Measurements from ENCODE around the gene NFIX. TPM values are rescaled to one million over a fixed set of nuclear protein-coding genes. Genes with fewer than 3 reads are reported as not detected.
A peak's percentile ranks its signal among the peaks of the same experiment; 100 is the strongest.

NFIX gene
- total and polyA plus RNA-seq, 2 of the 13 experiments (the other 11 are each of a cell fraction or from before 2014, with no cell fraction given): 3.4 to 5.4 TPM

DNA sequence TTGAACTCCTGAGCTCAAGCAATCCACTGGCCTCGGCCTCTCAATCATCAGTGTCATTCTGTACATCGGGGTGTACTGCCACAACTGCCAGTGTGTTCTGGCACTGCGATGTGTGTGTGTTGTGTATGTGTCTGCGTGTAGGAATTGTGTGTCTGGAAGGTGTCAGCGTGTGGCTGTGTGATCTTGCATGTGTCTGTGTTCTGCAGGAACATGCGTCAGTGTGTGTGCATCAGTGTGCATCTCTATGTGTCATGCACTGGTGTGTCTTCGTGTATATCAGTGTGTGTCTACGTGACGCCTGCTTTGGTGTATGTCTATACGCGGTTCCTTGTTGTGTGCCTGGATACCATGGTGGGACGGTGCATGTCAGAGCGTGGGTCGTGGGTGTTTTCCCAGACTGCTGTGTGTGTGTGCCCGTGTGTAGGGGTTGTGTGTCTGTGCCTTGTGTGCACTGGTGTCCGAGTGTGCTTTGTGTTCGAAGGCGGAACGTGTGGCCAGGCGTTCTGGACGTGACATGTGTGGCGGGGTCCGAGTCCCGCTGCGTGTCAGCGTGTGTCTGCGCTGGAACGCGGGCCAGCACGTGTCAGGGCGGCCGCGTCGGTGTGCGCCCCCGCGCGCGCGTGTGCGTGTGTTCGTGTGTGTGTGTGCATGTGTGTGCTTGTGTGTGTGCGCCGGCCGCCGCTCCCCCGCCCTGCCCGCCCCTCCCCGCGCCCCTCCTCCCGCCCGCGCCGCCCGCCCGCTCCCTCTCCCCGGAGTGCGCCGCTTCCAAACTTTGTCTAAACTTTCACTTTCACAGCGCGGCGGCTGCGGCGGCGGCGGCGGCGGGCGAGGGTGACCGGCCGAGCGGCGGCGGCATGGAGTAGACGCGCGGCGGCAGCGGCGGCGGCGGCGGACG, at the start of gene NFIX (continued):
- no peak for TF ChIP-seq ZNF33B (CRISPR knock-in tag; IDR thresholded peaks at IDR 0.05)
- TF ChIP-seq ZNF550 (CRISPR knock-in tag; IDR thresholded peaks at IDR 0.05; ENCODE audit: borderline replicate concordance): no peak
- no peak for TF ChIP-seq ZNF124 (CRISPR knock-in tag; IDR thresholded peaks at IDR 0.05)
- TF ChIP-seq, protein P1, sequence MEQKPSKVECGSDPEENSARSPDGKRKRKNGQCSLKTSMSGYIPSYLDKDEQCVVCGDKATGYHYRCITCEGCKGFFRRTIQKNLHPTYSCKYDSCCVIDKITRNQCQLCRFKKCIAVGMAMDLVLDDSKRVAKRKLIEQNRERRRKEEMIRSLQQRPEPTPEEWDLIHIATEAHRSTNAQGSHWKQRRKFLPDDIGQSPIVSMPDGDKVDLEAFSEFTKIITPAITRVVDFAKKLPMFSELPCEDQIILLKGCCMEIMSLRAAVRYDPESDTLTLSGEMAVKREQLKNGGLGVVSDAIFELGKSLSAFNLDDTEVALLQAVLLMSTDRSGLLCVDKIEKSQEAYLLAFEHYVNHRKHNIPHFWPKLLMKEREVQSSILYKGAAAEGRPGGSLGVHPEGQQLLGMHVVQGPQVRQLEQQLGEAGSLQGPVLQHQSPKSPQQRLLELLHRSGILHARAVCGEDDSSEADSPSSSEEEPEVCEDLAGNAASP (CRISPR knock-in tag; IDR thresholded peaks at IDR 0.05; ENCODE audit: borderline replicate concordance): no peak
- TF ChIP-seq CEBPG (CRISPR knock-in tag; IDR thresholded peaks at IDR 0.05): no peak
- peak; percentile 87 for TF ChIP-seq MYC (CRISPR knock-in tag; IDR thresholded peaks at IDR 0.05; ENCODE audit: borderline replicate concordance)
- no peak for TF ChIP-seq HDAC6 (IDR thresholded peaks at IDR 0.05; ENCODE audit: low read depth, low read length)
- TF ChIP-seq NR1H2 (CRISPR knock-in tag; IDR thresholded peaks at IDR 0.05; ENCODE audit: borderline replicate concordance, low read depth): no peak
- no peak for TF ChIP-seq ZNF841 (CRISPR knock-in tag; IDR thresholded peaks at IDR 0.05; ENCODE audit: borderline replicate concordance)
- TF ChIP-seq, protein P2, sequence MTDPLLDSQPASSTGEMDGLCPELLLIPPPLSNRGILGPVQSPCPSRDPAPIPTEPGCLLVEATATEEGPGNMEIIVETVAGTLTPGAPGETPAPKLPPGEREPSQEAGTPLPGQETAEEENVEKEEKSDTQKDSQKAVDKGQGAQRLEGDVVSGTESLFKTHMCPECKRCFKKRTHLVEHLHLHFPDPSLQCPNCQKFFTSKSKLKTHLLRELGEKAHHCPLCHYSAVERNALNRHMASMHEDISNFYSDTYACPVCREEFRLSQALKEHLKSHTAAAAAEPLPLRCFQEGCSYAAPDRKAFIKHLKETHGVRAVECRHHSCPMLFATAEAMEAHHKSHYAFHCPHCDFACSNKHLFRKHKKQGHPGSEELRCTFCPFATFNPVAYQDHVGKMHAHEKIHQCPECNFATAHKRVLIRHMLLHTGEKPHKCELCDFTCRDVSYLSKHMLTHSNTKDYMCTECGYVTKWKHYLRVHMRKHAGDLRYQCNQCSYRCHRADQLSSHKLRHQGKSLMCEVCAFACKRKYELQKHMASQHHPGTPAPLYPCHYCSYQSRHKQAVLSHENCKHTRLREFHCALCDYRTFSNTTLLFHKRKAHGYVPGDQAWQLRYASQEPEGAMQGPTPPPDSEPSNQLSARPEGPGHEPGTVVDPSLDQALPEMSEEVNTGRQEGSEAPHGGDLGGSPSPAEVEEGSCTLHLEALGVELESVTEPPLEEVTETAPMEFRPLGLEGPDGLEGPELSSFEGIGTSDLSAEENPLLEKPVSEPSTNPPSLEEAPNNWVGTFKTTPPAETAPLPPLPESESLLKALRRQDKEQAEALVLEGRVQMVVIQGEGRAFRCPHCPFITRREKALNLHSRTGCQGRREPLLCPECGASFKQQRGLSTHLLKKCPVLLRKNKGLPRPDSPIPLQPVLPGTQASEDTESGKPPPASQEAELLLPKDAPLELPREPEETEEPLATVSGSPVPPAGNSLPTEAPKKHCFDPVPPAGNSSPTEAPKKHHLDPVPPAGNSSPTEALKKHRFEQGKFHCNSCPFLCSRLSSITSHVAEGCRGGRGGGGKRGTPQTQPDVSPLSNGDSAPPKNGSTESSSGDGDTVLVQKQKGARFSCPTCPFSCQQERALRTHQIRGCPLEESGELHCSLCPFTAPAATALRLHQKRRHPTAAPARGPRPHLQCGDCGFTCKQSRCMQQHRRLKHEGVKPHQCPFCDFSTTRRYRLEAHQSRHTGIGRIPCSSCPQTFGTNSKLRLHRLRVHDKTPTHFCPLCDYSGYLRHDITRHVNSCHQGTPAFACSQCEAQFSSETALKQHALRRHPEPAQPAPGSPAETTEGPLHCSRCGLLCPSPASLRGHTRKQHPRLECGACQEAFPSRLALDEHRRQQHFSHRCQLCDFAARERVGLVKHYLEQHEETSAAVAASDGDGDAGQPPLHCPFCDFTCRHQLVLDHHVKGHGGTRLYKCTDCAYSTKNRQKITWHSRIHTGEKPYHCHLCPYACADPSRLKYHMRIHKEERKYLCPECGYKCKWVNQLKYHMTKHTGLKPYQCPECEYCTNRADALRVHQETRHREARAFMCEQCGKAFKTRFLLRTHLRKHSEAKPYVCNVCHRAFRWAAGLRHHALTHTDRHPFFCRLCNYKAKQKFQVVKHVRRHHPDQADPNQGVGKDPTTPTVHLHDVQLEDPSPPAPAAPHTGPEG (CRISPR knock-in tag; IDR thresholded peaks at IDR 0.05): 0 out of 2 replicates have a peak, but pooled peaks have one; percentile 63
- TF ChIP-seq, protein P3, sequence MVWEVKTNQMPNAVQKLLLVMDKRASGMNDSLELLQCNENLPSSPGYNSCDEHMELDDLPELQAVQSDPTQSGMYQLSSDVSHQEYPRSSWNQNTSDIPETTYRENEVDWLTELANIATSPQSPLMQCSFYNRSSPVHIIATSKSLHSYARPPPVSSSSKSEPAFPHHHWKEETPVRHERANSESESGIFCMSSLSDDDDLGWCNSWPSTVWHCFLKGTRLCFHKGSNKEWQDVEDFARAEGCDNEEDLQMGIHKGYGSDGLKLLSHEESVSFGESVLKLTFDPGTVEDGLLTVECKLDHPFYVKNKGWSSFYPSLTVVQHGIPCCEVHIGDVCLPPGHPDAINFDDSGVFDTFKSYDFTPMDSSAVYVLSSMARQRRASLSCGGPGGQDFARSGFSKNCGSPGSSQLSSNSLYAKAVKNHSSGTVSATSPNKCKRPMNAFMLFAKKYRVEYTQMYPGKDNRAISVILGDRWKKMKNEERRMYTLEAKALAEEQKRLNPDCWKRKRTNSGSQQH (CRISPR knock-in tag; IDR thresholded peaks at IDR 0.05; ENCODE audit: low read depth): 0 out of 2 replicates have a peak, but pooled peaks have one; percentile 70
- TF ChIP-seq ZNF816 (CRISPR knock-in tag; IDR thresholded peaks at IDR 0.05; ENCODE audit: borderline replicate concordance): no peak
- TF ChIP-seq SPEN (CRISPR knock-in tag; IDR thresholded peaks at IDR 0.05; ENCODE audit: low read depth): 0 out of 2 replicates have a peak, but pooled peaks have one; percentile 38
- no peak for TF ChIP-seq ZNF253 (CRISPR knock-in tag; IDR thresholded peaks at IDR 0.05; ENCODE audit: borderline replicate concordance)
- TF ChIP-seq HDAC2 (CRISPR knock-in tag; IDR thresholded peaks at IDR 0.05): no peak
- TF ChIP-seq ZNF329 (CRISPR knock-in tag; IDR thresholded peaks at IDR 0.05; ENCODE audit: low read depth): no peak
- TF ChIP-seq ZNF510 (CRISPR knock-in tag; IDR thresholded peaks at IDR 0.05; ENCODE audit: low read depth): no peak
- peak; percentile 32; the same call in 1 of the 2 replicates for TF ChIP-seq KDM2A (CRISPR knock-in tag; IDR thresholded peaks at IDR 0.05; ENCODE audit: borderline replicate concordance, low read depth)
- TF ChIP-seq, protein P4, sequence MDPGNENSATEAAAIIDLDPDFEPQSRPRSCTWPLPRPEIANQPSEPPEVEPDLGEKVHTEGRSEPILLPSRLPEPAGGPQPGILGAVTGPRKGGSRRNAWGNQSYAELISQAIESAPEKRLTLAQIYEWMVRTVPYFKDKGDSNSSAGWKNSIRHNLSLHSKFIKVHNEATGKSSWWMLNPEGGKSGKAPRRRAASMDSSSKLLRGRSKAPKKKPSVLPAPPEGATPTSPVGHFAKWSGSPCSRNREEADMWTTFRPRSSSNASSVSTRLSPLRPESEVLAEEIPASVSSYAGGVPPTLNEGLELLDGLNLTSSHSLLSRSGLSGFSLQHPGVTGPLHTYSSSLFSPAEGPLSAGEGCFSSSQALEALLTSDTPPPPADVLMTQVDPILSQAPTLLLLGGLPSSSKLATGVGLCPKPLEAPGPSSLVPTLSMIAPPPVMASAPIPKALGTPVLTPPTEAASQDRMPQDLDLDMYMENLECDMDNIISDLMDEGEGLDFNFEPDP (CRISPR knock-in tag; conservative IDR thresholded peaks at IDR 0.05): no peak
